ENCODE results near the gene CDC5L. TPM values are rescaled to one million over a fixed set of nuclear protein-coding genes. Genes with fewer than 3 reads are reported as not detected.

Gene CDC5L
- total RNA-seq, 6 experiments from 2014 or later = 9.2 to 13.0 (median 11.2) TPM

DNA sequence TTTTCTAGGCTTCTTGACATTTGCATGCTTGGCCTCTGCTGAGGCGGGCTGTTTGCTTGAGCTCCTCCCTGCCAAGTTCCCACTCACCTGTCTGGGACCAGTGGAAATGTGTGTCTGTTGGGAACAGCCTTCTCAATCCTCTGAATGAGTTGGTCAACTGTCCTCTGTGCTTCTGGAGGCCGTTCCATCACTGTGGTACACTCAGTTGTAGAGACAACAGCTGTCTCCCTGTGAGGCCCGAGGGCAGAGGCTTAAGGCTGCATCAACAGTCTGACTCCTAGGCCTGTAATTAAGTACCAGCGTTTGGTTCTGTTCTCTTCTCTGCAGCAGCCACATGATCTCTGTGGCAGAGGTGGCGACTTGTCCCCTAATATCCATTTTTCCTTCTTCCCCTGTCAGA is 110.9 kb downstream of the CDC5L start:
- intact Hi-C loops (cut with DNase I) = no loop called here
- no peak overlapping the region for H3K27ac ChIP-seq
- ATAC-seq (no peak), DNase-seq (no peak)
- H3K9me3 ChIP-seq = no peaks in the 10 kb centered on the region
- H3K4me1 ChIP-seq = no peaks in the 10 kb centered on the region
- H3K27me3 ChIP-seq = no peaks in the 10 kb centered on the region
- 65% methylated on average over 3 of the region's 5 CpGs for WGBS (ENCODE audit: insufficient coverage, low coverage, low lambda C conversion rate, missing lambda C conversion rate)
- TF ChIP-seq POLR2A (IDR thresholded peaks at IDR 0.05) = no peak
- TF ChIP-seq, protein P1, sequence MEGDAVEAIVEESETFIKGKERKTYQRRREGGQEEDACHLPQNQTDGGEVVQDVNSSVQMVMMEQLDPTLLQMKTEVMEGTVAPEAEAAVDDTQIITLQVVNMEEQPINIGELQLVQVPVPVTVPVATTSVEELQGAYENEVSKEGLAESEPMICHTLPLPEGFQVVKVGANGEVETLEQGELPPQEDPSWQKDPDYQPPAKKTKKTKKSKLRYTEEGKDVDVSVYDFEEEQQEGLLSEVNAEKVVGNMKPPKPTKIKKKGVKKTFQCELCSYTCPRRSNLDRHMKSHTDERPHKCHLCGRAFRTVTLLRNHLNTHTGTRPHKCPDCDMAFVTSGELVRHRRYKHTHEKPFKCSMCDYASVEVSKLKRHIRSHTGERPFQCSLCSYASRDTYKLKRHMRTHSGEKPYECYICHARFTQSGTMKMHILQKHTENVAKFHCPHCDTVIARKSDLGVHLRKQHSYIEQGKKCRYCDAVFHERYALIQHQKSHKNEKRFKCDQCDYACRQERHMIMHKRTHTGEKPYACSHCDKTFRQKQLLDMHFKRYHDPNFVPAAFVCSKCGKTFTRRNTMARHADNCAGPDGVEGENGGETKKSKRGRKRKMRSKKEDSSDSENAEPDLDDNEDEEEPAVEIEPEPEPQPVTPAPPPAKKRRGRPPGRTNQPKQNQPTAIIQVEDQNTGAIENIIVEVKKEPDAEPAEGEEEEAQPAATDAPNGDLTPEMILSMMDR (IDR thresholded peaks at IDR 0.05) = no peak
- H3K4me3 ChIP-seq = no peak overlapping the region
- no peaks in the 10 kb centered on the region for H3K36me3 ChIP-seq

DNA sequence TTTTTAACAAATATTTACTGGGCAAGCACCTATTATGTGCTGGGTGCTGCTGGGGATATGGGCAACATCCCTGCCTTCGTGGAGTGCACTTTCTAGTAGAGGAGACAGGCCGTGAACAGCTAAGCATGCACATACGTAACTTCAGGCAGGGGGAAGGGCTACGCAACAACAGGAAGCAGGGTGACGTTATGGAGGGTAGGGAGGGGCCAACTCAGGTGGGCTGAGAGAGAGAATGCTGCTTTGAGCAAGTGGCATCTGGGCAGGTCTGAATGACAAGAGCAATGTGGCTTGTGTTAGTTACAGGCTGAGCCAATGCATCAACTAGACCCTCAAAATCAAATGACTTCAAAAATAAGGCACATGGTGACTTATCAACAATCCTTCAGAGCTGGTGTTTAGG is 112.1 kb downstream of the CDC5L start:
- no peak for TF ChIP-seq POLR2A (IDR thresholded peaks at IDR 0.05)
- 49% methylated on average over 5 of the region's 5 CpGs for WGBS (ENCODE audit: insufficient coverage, low coverage, low lambda C conversion rate, missing lambda C conversion rate)
- intact Hi-C loops (cut with DNase I) = no loop called here

More for the DNA sequence above, 112.1 kb downstream of the CDC5L start:
- Histone ChIP-seq H3K36me3 (no peaks in the 10 kb centered on the region), H3K4me1 (no peaks in the 10 kb centered on the region), H3K4me3 (no peak overlapping the region), H3K9me3 (no peaks in the 10 kb centered on the region), H3K27ac (no peak overlapping the region), H3K27me3 (no peaks in the 10 kb centered on the region)
- no peak for ATAC-seq
- DNase-seq = no peak

Small RNA genes lying within 50 kb of the gene (microRNA-seq; reads per million reads assigned to microRNA genes)
- 0 reads per million in 2 donors for gene MIR4642

Small RNA genes lying within 50 kb of the gene (small RNA-seq; reads per million reads assigned to genes)
- 0 reads per million in 2 experiments for gene MIR4642

Other genes starting within 250 kb of the CDC5L start
- gene CAPN11, start 228.9 kb upstream of the CDC5L start, total RNA-seq = under 1 TPM in 2 of 6 experiments, not detected in 4; 0.22 to 0.31 TPM
- not detected for gene MYMX, start 170.8 kb upstream of the CDC5L start, total RNA-seq
- gene SLC29A1, start 164.1 kb upstream of the CDC5L start, total RNA-seq = 10 to 100 TPM; 27.4 to 51.3 (median 31.4) TPM
- 100 to 1,000 TPM; 183 to 566 (median 345) TPM for gene HSP90AB1, start 140.6 kb upstream of the CDC5L start, total RNA-seq
- 10 to 100 TPM; 15.1 to 29.0 (median 20.9) TPM for gene SLC35B2, start 130.2 kb upstream of the CDC5L start, total RNA-seq
- 10 to 100 TPM in 3 of 6 experiments, 1 to 10 TPM in 3; 2.5 to 30.2 (median 10.8) TPM for gene NFKBIE, start 122.2 kb upstream of the CDC5L start, total RNA-seq
- not detected for gene TMEM151B, start 117.3 kb upstream of the CDC5L start, total RNA-seq
- 1 to 10 TPM; 5.5 to 9.8 (median 7.0) TPM for gene AARS2, start 74.4 kb upstream of the CDC5L start, total RNA-seq
- gene SPATS1, start 45.1 kb upstream of the CDC5L start, total RNA-seq = not detected